Measurements from ENCODE around the gene APOM. TPM values are rescaled to one million over a fixed set of nuclear protein-coding genes. Genes with fewer than 3 reads are reported as not detected.
A peak's percentile ranks its signal among the peaks of the same experiment; 100 is the strongest.

APOM gene
- 0.72 and 3.3 TPM in 2 replicates for total RNA-seq

GRCh38 chr6:31655349-31656237 lies at the start of gene APOM:
Gene APOM (plus strand): TSS chr6:31655894. CDS start chr6:31655967, 73 bp downstream.

GRCh38 chr6:31614684-31615578 lies 40.8 kb upstream of the APOM start, which contains the start of gene AIF1:
Gene AIF1 (plus strand): TSS chr6:31615234. CDS start chr6:31615330, 96 bp downstream.

GRCh38 chr6:31620586-31621319 lies 34.9 kb upstream of the APOM start, which contains the start of gene PRRC2A:
Gene PRRC2A (plus strand): TSS chr6:31620715. CDS start chr6:31622790, 2,075 bp downstream.

GRCh38 chr6:31660381-31661261 lies 4.9 kb downstream of the APOM start, which contains the start of gene C6orf47:
Gene C6orf47 (minus strand): TSS chr6:31660778. CDS start chr6:31659947, 831 bp downstream.

GRCh38 chr6:31664790-31665500 lies 9.3 kb downstream of the APOM start, which contains the start of gene GPANK1:
Gene GPANK1 (minus strand): TSS chr6:31664997. CDS start chr6:31664478, 519 bp downstream.

GRCh38 chr6:31665501-31666336 lies 10.0 kb downstream of the APOM start, which contains the start of gene CSNK2B:
Gene CSNK2B (plus strand): TSS chr6:31666080. CDS start chr6:31666832, 752 bp downstream.

GRCh38 chr6:31669676-31670075 lies 14.0 kb downstream of the APOM start, which contains the start of gene LY6G5B:
Gene LY6G5B (plus strand): TSS chr6:31669976. CDS start chr6:31670951, 975 bp downstream.

GRCh38 chr6:31680226-31681134 lies 24.8 kb downstream of the APOM start, which contains the start of gene LY6G5C:
Gene LY6G5C (minus strand): TSS chr6:31681067. CDS start chr6:31680373, 694 bp downstream.

GRCh38 chr6:31702819-31703716 lies 47.4 kb downstream of the APOM start, which contains the start of gene ABHD16A:
Gene ABHD16A (minus strand): TSS chr6:31703324. CDS start chr6:31703281, 43 bp downstream.

GRCh38 chr6:31706599-31706998 lies 50.9 kb downstream of the APOM start, which contains the start of gene LY6G6F:
Gene LY6G6F (plus strand): TSS chr6:31706866. CDS start chr6:31706907, 41 bp downstream.

Small RNAs within 50 kb of the gene (small RNA-seq; reads per million reads assigned to genes)
- gene MIR4646 (ENCODE audit: low replicate concordance) (not detected), gene MIR6832 (ENCODE audit: low replicate concordance) (not detected), gene RF00019 (ENCODE audit: low replicate concordance) (not detected), gene SNORA38 (ENCODE audit: low replicate concordance) (127 reads per million, percentile 99 among the genes with 10 or more reads in this experiment), gene UQCRHP1 (ENCODE audit: low replicate concordance) (not detected)

Other genes starting within 250 kb of the APOM start
- gene MICB, start 157.7 kb upstream of the APOM start, total RNA-seq, result 22.5 and 49.2 TPM in 2 replicates
- not detected in 2 replicates for gene MCCD1, start 126.9 kb upstream of the APOM start, total RNA-seq
- gene DDX39B, start 113.9 kb upstream of the APOM start, total RNA-seq, result 317 and 546 TPM in 2 replicates
- 0.43 and 1.5 TPM in 2 replicates for gene ATP6V1G2, start 109.3 kb upstream of the APOM start, total RNA-seq
- gene NFKBIL1, start 108.3 kb upstream of the APOM start, total RNA-seq, result 19.9 and 35.5 TPM in 2 replicates
- not detected in 2 replicates for gene LTA, start 83.6 kb upstream of the APOM start, total RNA-seq
- gene TNF, start 80.3 kb upstream of the APOM start, total RNA-seq, result under 0.01 and 0.29 TPM in 2 replicates
- gene LTB, start 73.5 kb upstream of the APOM start, total RNA-seq, result not detected in 2 replicates
- not detected in 2 replicates for gene LST1, start 69.6 kb upstream of the APOM start, total RNA-seq
- gene NCR3, start 62.9 kb upstream of the APOM start, total RNA-seq, result not detected in 2 replicates
- gene AIF1, start 40.7 kb upstream of the APOM start, total RNA-seq, result not detected in 2 replicates
- 55.1 and 105 TPM in 2 replicates for gene PRRC2A, start 35.2 kb upstream of the APOM start, total RNA-seq
- 185 and 217 TPM in 2 replicates for gene BAG6, start 3.2 kb upstream of the APOM start, total RNA-seq
- 17.1 and 25.5 TPM in 2 replicates for gene C6orf47, start 4.9 kb downstream of the APOM start, total RNA-seq
- gene GPANK1, start 9.1 kb downstream of the APOM start, total RNA-seq, result 20.0 and 22.8 TPM in 2 replicates
- gene CSNK2B, start 10.2 kb downstream of the APOM start, total RNA-seq, result 198 and 356 TPM in 2 replicates
- gene LY6G5B, start 14.1 kb downstream of the APOM start, total RNA-seq, result 5.2 and 8.3 TPM in 2 replicates
- gene LY6G5C, start 25.2 kb downstream of the APOM start, total RNA-seq, result 0.66 and 2.7 TPM in 2 replicates
- 48.6 and 51.0 TPM in 2 replicates for gene ABHD16A, start 47.4 kb downstream of the APOM start, total RNA-seq
- gene LY6G6F, start 51.0 kb downstream of the APOM start, total RNA-seq, result not detected in 2 replicates
- not detected in 2 replicates for gene LY6G6D, start 59.5 kb downstream of the APOM start, total RNA-seq
- gene LY6G6C, start 65.9 kb downstream of the APOM start, total RNA-seq, result not detected in 2 replicates
- not detected in 2 replicates for gene MPIG6B, start 67.5 kb downstream of the APOM start, total RNA-seq
- 36.5 and 45.7 TPM in 2 replicates for gene DDAH2, start 73.4 kb downstream of the APOM start, total RNA-seq
- gene CLIC1, start 80.6 kb downstream of the APOM start, total RNA-seq, result 585 and 1,126 TPM in 2 replicates
- 7.0 and 26.8 TPM in 2 replicates for gene MSH5, start 84.1 kb downstream of the APOM start, total RNA-seq
- gene SAPCD1, start 106.8 kb downstream of the APOM start, total RNA-seq, result 0.44 and 1.1 TPM in 2 replicates
- 0.14 and 0.44 TPM in 2 replicates for gene VWA7, start 121.4 kb downstream of the APOM start, total RNA-seq
- 51.6 and 105 TPM in 2 replicates for gene VARS1, start 139.9 kb downstream of the APOM start, total RNA-seq
- gene LSM2, start 151.1 kb downstream of the APOM start, total RNA-seq, result 19.9 and 54.0 TPM in 2 replicates
- gene HSPA1L, start 159.4 kb downstream of the APOM start, total RNA-seq, result 0.72 and 0.88 TPM in 2 replicates
- gene HSPA1A, start 159.6 kb downstream of the APOM start, total RNA-seq, result 81.4 and 101 TPM in 2 replicates
- gene HSPA1B, start 171.8 kb downstream of the APOM start, total RNA-seq, result 78.3 and 86.0 TPM in 2 replicates
- gene NEU1, start 206.9 kb downstream of the APOM start, total RNA-seq, result 84.3 and 201 TPM in 2 replicates
- under 0.01 TPM in 1 of 2 replicates, not detected in the other for gene SLC44A4, start 223.1 kb downstream of the APOM start, total RNA-seq
- 35.0 and 51.1 TPM in 2 replicates for gene EHMT2, start 241.8 kb downstream of the APOM start, total RNA-seq
- 1.4 and 2.8 TPM in 2 replicates for gene ZBTB12, start 246.2 kb downstream of the APOM start, total RNA-seq